Measurements from ENCODE around the gene NBEA. TPM values are rescaled to one million over a fixed set of nuclear protein-coding genes. Genes with fewer than 3 reads are reported as not detected.
"Not testable (repeated sequence)": the region's sequence is repeated elsewhere in the genome, so short reads cannot be mapped to it uniquely, and the experiment has no call there.

The NBEA gene
- total and polyA plus RNA-seq, 3 experiments from 2014 or later, result 0.14 to 0.24 (median 0.20) TPM

DNA sequence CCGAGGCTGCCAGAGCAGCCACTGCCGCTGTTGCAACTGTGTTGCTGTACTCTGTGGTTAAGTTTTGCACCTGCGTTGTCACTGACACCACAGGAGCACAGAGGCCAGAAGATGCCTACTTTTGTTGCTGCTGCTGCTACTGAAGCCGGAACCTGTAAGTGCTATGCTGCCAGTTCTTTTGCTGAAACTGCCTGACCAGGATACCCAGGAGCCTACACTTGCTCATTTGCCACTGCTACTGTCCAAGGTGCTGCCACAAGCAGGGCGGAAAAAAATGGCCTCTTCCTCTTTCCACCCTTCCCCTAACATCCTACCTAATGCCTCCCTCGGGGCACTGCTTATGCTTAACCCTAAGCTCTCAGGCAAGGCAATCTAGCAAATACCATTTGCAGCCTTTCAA is 29.0 kb upstream of the NBEA start:
- ChIA-PET POLR2A (no interaction called here), CTCF (no interaction called here)
- Mint-ChIP-seq H3K27me3 (no peaks in the 10 kb centered on the region), H3K4me3 (no peak overlapping the region), H3K4me1 (no peaks in the 10 kb centered on the region), H3K27ac (no peak overlapping the region), H3K36me3 (no peaks in the 10 kb centered on the region), H3K9me3 (peaks cover 0 to 6% (median 2%) of the 10 kb centered on the region in 5 donors)
- H3K4me1 ChIP-seq (ENCODE audit: insufficient read depth, low read length), result no peaks in the 10 kb centered on the region
- no peak overlapping the region for H3K4me3 ChIP-seq (ENCODE audit: low read length)
- no peaks in the 10 kb centered on the region for H3K27me3 ChIP-seq (ENCODE audit: insufficient read depth, low read length, poor library complexity, severe bottlenecking)
- H3K27ac ChIP-seq (ENCODE audit: low read depth, low read length), result no peak overlapping the region
- H3K9me3 ChIP-seq (ENCODE audit: low read length), result no peaks in the 10 kb centered on the region
- H3K36me3 ChIP-seq (ENCODE audit: insufficient read depth, low read length), result no peaks in the 10 kb centered on the region
- DNase-seq, result no peak

DNA sequence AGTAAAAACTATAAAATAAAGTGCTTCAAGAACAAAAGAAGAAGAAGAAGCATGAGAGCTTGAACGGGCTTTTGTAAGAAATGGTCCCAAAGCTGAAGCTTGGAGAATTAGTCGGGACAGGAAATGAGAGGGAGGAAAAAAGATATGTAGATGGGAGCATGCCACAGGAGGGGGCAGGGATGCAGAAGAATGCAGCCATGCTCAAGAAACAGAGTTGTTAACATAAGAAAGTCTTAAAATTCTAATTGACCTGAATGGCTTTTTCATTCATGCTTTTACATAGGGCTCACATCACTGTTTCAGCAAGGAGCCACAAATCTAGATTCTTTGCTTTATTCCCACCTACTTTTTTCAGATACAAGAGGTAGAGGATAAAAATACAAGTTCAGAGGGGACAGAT is 27.7 kb upstream of the NBEA start:
- H3K27me3 ChIP-seq (ENCODE audit: insufficient read depth, low read length, poor library complexity, severe bottlenecking), result no peaks in the 10 kb centered on the region
- H3K9me3 Mint-ChIP-seq, result peaks cover 0 to 6% (median 2%) of the 10 kb centered on the region in 5 donors
- H3K36me3 Mint-ChIP-seq, result no peaks in the 10 kb centered on the region
- H3K27ac ChIP-seq (ENCODE audit: low read depth, low read length), result no peak overlapping the region
- ChIA-PET POLR2A (no interaction called here), CTCF (no interaction called here)
- H3K27me3 Mint-ChIP-seq, result no peaks in the 10 kb centered on the region
- H3K4me3 Mint-ChIP-seq, result no peak overlapping the region
- H3K27ac Mint-ChIP-seq, result no peak overlapping the region
- no peaks in the 10 kb centered on the region for H3K9me3 ChIP-seq (ENCODE audit: low read length)
- no peaks in the 10 kb centered on the region for H3K4me1 ChIP-seq (ENCODE audit: insufficient read depth, low read length)
- H3K36me3 ChIP-seq (ENCODE audit: insufficient read depth, low read length), result no peaks in the 10 kb centered on the region
- no peaks in the 10 kb centered on the region for H3K4me1 Mint-ChIP-seq
- no peak for DNase-seq
- H3K4me3 ChIP-seq (ENCODE audit: low read length), result no peak overlapping the region

DNA sequence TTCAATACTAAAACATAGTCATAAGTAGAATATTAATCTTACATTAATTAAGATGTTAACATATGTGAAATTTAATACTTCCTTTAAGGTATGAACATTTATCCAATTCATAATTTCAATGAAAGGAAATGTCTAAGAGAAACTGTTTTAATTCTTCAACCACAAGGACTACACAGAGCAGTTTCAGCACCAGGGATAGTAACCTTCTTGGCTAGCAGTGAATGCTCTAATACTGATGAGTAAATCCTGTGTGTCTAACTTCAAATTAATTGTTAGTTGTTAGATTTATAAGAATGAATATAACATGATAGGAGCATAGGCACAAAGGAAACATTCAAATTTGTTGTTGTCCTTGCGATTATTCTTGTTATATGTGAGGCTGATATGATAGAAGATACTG is 15.6 kb upstream of the NBEA start:
- H3K4me1 Mint-ChIP-seq, result no peaks in the 10 kb centered on the region
- CTCF ChIA-PET, result no interaction called here

DNA sequence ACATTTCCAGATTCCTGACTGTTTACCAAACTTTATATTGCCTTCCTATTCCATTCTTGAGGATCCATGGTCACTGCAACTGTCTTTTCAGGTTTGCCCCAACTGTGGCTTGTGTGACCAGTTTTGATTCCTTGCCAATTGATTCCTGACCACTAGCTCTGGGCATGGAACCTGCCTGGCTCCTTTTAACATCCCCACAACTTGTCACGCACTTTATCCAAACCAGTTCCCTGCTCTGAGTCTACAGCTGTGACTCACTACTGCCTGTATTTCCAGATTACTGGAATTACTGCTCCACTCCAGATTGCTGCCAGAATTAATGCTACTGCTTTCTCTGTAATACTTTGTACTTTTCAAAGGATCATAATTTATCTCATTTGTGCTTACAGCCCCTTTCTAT is 13.4 kb upstream of the NBEA start:
- H3K27ac Mint-ChIP-seq; POLR2A ChIA-PET; H3K4me1 ChIP-seq (ENCODE audit: insufficient read depth, low read length); H3K9me3 Mint-ChIP-seq; H3K27me3 ChIP-seq (ENCODE audit: insufficient read depth, low read length, poor library complexity, severe bottlenecking); H3K36me3 Mint-ChIP-seq; H3K27me3 Mint-ChIP-seq; H3K9me3 ChIP-seq (ENCODE audit: low read length); DNase-seq; H3K4me3 ChIP-seq (ENCODE audit: low read length); H3K27ac ChIP-seq (ENCODE audit: low read depth, low read length); H3K4me1 Mint-ChIP-seq; CTCF ChIA-PET; H3K36me3 ChIP-seq (ENCODE audit: insufficient read depth, low read length); H3K4me3 Mint-ChIP-seq: not testable (repeated sequence)

More for the DNA sequence above, 15.6 kb upstream of the NBEA start:
- Mint-ChIP-seq H3K27ac (no peak overlapping the region), H3K4me3 (no peak overlapping the region), H3K36me3 (no peaks in the 10 kb centered on the region), H3K27me3 (peaks cover 0 to 2% of the 10 kb centered on the region in 2 donors), H3K9me3 (peaks cover 0 to 9% (median 3%) of the 10 kb centered on the region in 5 donors)
- POLR2A ChIA-PET, result no interaction called here
- Histone ChIP-seq H3K4me3 (ENCODE audit: low read length) (no peak overlapping the region), H3K27me3 (ENCODE audit: insufficient read depth, low read length, poor library complexity, severe bottlenecking) (no peaks in the 10 kb centered on the region), H3K9me3 (ENCODE audit: low read length) (no peaks in the 10 kb centered on the region), H3K27ac (ENCODE audit: low read depth, low read length) (no peak overlapping the region), H3K4me1 (ENCODE audit: insufficient read depth, low read length) (no peaks in the 10 kb centered on the region), H3K36me3 (ENCODE audit: insufficient read depth, low read length) (no peaks in the 10 kb centered on the region)
- no peak for DNase-seq

DNA sequence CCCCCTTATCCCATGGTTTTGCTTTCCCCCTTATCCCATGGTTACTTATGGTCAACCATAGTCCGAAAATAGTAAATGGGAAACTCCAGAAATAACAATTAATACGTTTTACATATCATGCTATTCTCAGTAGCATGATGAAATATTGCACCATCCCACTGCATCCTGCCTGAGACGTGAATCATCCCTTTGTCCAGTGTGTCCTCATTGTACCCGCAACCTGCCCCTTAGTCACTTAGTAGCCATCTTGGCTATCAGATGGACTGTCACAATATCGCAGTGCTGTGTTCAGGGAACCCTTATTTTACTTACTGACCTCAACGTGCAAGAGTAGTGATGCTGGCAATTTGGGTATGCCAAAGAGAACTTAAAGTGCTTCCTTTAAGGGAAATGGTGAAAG is 10.5 kb upstream of the NBEA start:
- Histone ChIP-seq H3K4me3 (ENCODE audit: low read length) (no peak overlapping the region), H3K9me3 (ENCODE audit: low read length) (no peaks in the 10 kb centered on the region), H3K4me1 (ENCODE audit: insufficient read depth, low read length) (no peaks in the 10 kb centered on the region), H3K36me3 (ENCODE audit: insufficient read depth, low read length) (no peaks in the 10 kb centered on the region), H3K27ac (ENCODE audit: low read depth, low read length) (no peak overlapping the region), H3K27me3 (ENCODE audit: insufficient read depth, low read length, poor library complexity, severe bottlenecking) (no peaks in the 10 kb centered on the region)
- Mint-ChIP-seq H3K27me3 (peaks cover 0 to 4% of the 10 kb centered on the region in 2 donors), H3K27ac (no peak overlapping the region), H3K4me1 (no peaks in the 10 kb centered on the region), H3K4me3 (no peak overlapping the region), H3K9me3 (peaks cover 0 to 9% (median 4%) of the 10 kb centered on the region in 5 donors), H3K36me3 (no peaks in the 10 kb centered on the region)
- ChIA-PET POLR2A (no interaction called here), CTCF (no interaction called here)
- DNase-seq, result no peak

DNA sequence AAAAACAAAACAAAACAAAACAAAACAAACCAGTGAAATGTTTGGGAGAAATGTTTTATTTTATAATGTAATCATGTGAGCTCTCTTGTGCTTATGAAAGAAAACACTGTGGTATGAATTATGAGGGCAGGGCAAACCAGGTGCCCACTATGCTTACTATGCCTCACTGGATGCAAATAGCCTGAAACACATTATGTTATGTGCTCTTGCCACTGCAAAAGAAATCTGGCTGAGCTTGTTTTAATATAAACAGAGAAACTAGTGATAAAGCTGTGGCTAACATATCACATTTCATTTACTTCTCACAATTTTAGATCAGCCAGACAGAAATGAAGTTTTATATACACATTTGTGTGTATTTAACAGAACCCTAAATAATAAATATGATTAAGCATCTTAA is 8.7 kb upstream of the NBEA start:
- ChIA-PET POLR2A (no interaction called here), CTCF (no interaction called here)
- no peaks in the 10 kb centered on the region for H3K4me1 Mint-ChIP-seq
- Histone ChIP-seq H3K9me3 (ENCODE audit: low read length) (no peaks in the 10 kb centered on the region), H3K36me3 (ENCODE audit: insufficient read depth, low read length) (no peaks in the 10 kb centered on the region), H3K27me3 (ENCODE audit: insufficient read depth, low read length, poor library complexity, severe bottlenecking) (no peaks in the 10 kb centered on the region), H3K4me1 (ENCODE audit: insufficient read depth, low read length) (no peaks in the 10 kb centered on the region), H3K27ac (ENCODE audit: low read depth, low read length) (no peak overlapping the region), H3K4me3 (ENCODE audit: low read length) (no peak overlapping the region)
- H3K27ac Mint-ChIP-seq, result no peak overlapping the region
- H3K4me3 Mint-ChIP-seq, result no peak overlapping the region
- peaks cover 0 to 4% of the 10 kb centered on the region in 2 donors for H3K27me3 Mint-ChIP-seq
- H3K36me3 Mint-ChIP-seq, result no peaks in the 10 kb centered on the region
- peaks cover 0 to 9% (median 4%) of the 10 kb centered on the region in 5 donors for H3K9me3 Mint-ChIP-seq
- no peak for DNase-seq

DNA sequence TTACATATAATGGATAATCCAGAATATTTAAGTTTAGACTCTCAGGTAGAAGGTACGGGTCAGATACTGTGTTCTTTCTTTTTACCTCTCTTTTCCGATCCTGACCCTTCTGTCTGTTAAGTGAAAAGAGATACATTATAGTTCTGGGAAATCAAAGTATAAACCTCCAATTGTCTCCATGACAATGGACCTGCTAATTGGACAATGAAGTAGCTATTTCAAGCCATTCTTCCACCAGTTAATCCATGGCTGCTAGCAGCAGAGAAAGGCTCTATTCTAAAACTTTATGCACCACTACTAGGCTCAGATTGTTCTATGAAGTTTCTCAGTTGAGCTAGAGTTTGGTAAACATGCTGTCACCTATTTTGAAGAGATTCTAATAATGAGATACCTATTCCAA is 8.3 kb upstream of the NBEA start:
- Histone ChIP-seq H3K27me3 (ENCODE audit: insufficient read depth, low read length, poor library complexity, severe bottlenecking) (no peaks in the 10 kb centered on the region), H3K4me3 (ENCODE audit: low read length) (no peak overlapping the region), H3K36me3 (ENCODE audit: insufficient read depth, low read length) (no peaks in the 10 kb centered on the region), H3K27ac (ENCODE audit: low read depth, low read length) (no peak overlapping the region), H3K4me1 (ENCODE audit: insufficient read depth, low read length) (no peaks in the 10 kb centered on the region), H3K9me3 (ENCODE audit: low read length) (no peaks in the 10 kb centered on the region)
- Mint-ChIP-seq H3K4me1 (no peaks in the 10 kb centered on the region), H3K27ac (no peak overlapping the region), H3K27me3 (peaks cover 0 to 2% of the 10 kb centered on the region in 2 donors), H3K4me3 (no peak overlapping the region), H3K9me3 (peaks cover 0 to 9% (median 4%) of the 10 kb centered on the region in 5 donors), H3K36me3 (no peaks in the 10 kb centered on the region)
- ChIA-PET POLR2A (no interaction called here), CTCF (no interaction called here)
- no peak for DNase-seq

DNA sequence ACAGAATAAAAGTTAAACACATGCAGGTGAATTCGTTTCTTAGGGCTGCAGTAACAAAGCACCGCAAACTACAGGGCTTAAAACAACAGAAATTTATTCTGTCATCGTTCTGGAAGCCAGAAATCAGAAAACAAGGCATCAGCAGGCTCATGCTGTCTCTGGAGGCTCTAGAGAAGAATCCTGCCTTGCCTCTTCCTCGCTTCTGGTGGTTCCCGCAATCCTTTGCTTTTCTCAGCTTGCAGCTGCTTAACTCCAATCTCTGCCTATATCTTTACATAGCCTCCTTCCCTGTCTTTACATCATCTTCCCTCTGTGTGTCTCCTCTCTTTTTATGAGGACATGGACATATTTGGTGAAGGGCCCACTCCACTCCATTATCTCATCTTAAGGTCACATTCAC is 6.2 kb upstream of the NBEA start:
- H3K36me3 ChIP-seq (ENCODE audit: insufficient read depth, low read length), result no peaks in the 10 kb centered on the region
- no peak for DNase-seq
- ChIA-PET POLR2A (no interaction called here), CTCF (no interaction called here)
- Mint-ChIP-seq H3K36me3 (no peaks in the 10 kb centered on the region), H3K4me1 (peaks cover 0 to under 1% (median 0%) of the 10 kb centered on the region in 3 donors), H3K4me3 (no peak overlapping the region), H3K9me3 (peaks cover 0 to 9% (median 2%) of the 10 kb centered on the region in 5 donors), H3K27me3 (peaks cover 2 to 11% of the 10 kb centered on the region in 2 donors), H3K27ac (no peak overlapping the region)
- H3K27me3 ChIP-seq (ENCODE audit: insufficient read depth, low read length, poor library complexity, severe bottlenecking), result no peaks in the 10 kb centered on the region
- H3K27ac ChIP-seq (ENCODE audit: low read depth, low read length), result no peak overlapping the region
- no peaks in the 10 kb centered on the region for H3K4me1 ChIP-seq (ENCODE audit: insufficient read depth, low read length)
- H3K4me3 ChIP-seq (ENCODE audit: low read length), result no peak overlapping the region
- no peaks in the 10 kb centered on the region for H3K9me3 ChIP-seq (ENCODE audit: low read length)

DNA sequence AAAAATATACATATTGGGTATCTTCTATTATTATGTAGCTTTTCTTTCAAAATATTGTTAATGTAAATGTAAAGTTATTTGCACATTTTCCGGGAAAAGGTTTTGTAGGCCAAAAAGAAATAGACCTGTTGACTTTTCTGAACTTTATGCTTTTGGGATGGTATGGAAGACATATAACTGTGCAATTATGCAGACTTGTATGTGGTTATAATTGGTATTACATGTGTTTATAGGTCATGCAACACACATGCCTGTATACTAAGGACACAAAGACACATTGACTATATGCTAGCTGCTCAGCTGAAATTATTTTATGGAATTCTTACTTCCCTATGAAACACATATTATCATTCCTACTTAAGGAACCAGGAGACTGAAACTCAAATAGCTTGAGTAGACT is 2.3 kb upstream of the NBEA start:
- Mint-ChIP-seq H3K4me3 (no peak overlapping the region), H3K27me3 (peaks cover 15 to 41% of the 10 kb centered on the region in 2 donors), H3K36me3 (no peaks in the 10 kb centered on the region), H3K9me3 (peaks cover 0 to 7% (median 0%) of the 10 kb centered on the region in 5 donors), H3K27ac (no peak overlapping the region), H3K4me1 (peaks cover 10 to 28% (median 19%) of the 10 kb centered on the region in 3 donors)
- Histone ChIP-seq H3K27ac (ENCODE audit: low read depth, low read length) (no peak overlapping the region), H3K27me3 (ENCODE audit: insufficient read depth, low read length, poor library complexity, severe bottlenecking) (peaks cover 6% of the 10 kb centered on the region), H3K4me3 (ENCODE audit: low read length) (no peak overlapping the region), H3K9me3 (ENCODE audit: low read length) (no peaks in the 10 kb centered on the region), H3K36me3 (ENCODE audit: insufficient read depth, low read length) (no peaks in the 10 kb centered on the region), H3K4me1 (ENCODE audit: insufficient read depth, low read length) (peaks cover 15% of the 10 kb centered on the region)
- no peak for DNase-seq
- ChIA-PET POLR2A (no interaction called here), CTCF (no interaction called here)

Measured in CD8-positive, alpha-beta memory T cell (primary cell).